Upper lobe of left lung (tissue), 6 donors: ENCODE data around the gene SDE2. TPM values are rescaled to one million over a fixed set of nuclear protein-coding genes. Genes with fewer than 3 reads are reported as not detected.

Experiments
- ATAC-seq, 2 donors: fragments of 200-7000 bp; cut with Tn5 transposase; one replicate each; pipeline ENCODE4 v1.9.1; 2022; ENCODE audit warnings: mild to moderate bottlenecking in 2 of 2, moderate library complexity in 2 of 2; ENCODE audit not compliant: low FRiP score in 2 of 2
- DNase-seq, 2 donors: peaks; one replicate each; pipeline ENCODE4 v3.0.0-alpha.2; 2019 to 2020
- H3K27ac ChIP-seq, 4 donors: fragments of 200-600 bp; sonication (generic); one replicate each; pipeline ENCODE4 v1.5.1; 2016 to 2019
- H3K27me3 ChIP-seq, 4 donors: fragments of 200-600 bp; sonication (generic); one replicate each; pipeline ENCODE4 v1.5.1; 2017 to 2019
- H3K36me3 ChIP-seq, 4 donors: fragments of 200-600 bp; sonication (generic); one replicate each; pipeline ENCODE4 v1.5.1; 2016 to 2019
- H3K4me1 ChIP-seq, 4 donors: fragments of 200-600 bp; sonication (generic); one replicate each; pipeline ENCODE4 v1.5.1; 2018 to 2019
- H3K4me3 ChIP-seq, 4 donors: fragments of 200-600 bp; sonication (generic); one replicate each; pipeline ENCODE4 v1.5.1; 2017 to 2019; ENCODE audit warnings: mild to moderate bottlenecking in 2 of 4, moderate library complexity in 1 of 4
- H3K9me3 ChIP-seq, 4 donors: fragments of 200-600 bp; sonication (generic); one replicate each; pipeline ENCODE4 v1.5.1; 2018 to 2019
- CTCF ChIP-seq, 6 experiments: fragments of 450-650 bp in 4 of 6; fragments of 200-600 bp in 2 of 6; sonication (generic) in 2 of 6; IDR thresholded peaks; one replicate each; pipeline ENCODE4 v1.5.1; 2016 to 2019; ENCODE audit warnings: antibody characterized with exemption in 6 of 6
- EP300 ChIP-seq, 4 donors: sonication (generic); formaldehyde crosslinking; IDR thresholded peaks; one replicate each; pipeline ENCODE4 v1.5.1; 2017; ENCODE audit warnings: antibody characterized with exemption in 4 of 4, control low read depth in 2 of 4
- POLR2A ChIP-seq, 4 donors: fragments of 450-650 bp; IDR thresholded peaks; one replicate each; pipeline ENCODE4 v1.5.1; 2016 to 2017; ENCODE audit warnings: antibody characterized with exemption in 4 of 4, mild to moderate bottlenecking in 2 of 4
- POLR2AphosphoS5 ChIP-seq, 2 donors: sonication (generic); formaldehyde crosslinking; IDR thresholded peaks; one replicate each; pipeline ENCODE4 v1.5.1; 2017; ENCODE audit warnings: antibody characterized with exemption in 2 of 2
- WGBS, 2 donors: methylation state at CpG; one replicate each; pipeline ENCODE4 v1.1.5; 2017 to 2018; 5-methylcytosine and 5-hydroxymethylcytosine counted together
- total RNA-seq, 6 donors: library from RNA; depleted of rRNA in 4 of 6; stranded (reverse); fragments of >200 nt in 4 of 6; gene quantifications; one replicate each; pipeline versions ENCODE4 v1.1.0 to v1.2.1, GENCODE V29; 2016 to 2021
- donor health status: DM: no; HTN: no; CAD: no; lungs with moderate emphysema.
- donor health status: DM: no; HTN: yes; CAD: no; lungs with severe emphysema.

SDE2 gene
- total RNA-seq, 6 donors from 2014 or later = 12.1 to 27.8 (median 18.3) TPM

GRCh38 chr1:225995919-225996864 is 3.0 kb downstream of the SDE2 start:
- ATAC-seq (no peak), DNase-seq (no peak)
- H3K4me1 ChIP-seq = peaks cover 37 to 62% (median 43%) of the 10 kb centered on the region in 4 donors
- peaks cover 21 to 41% (median 26%) of the 10 kb centered on the region in 4 donors for H3K36me3 ChIP-seq
- 56 to 58% methylated on average over 4 of the region's 4 CpGs for WGBS, 2 donors
- TF ChIP-seq CTCF (IDR thresholded peaks at IDR 0.05) = no peak
- no peak for TF ChIP-seq EP300 (IDR thresholded peaks at IDR 0.05)
- TF ChIP-seq POLR2AphosphoS5 (IDR thresholded peaks at IDR 0.05) = no peak
- H3K27ac ChIP-seq = peak overlapping the region in 1 of 4 donors; percentile 37
- peaks cover 0 to 6% (median 0%) of the 10 kb centered on the region in 4 donors for H3K27me3 ChIP-seq
- H3K9me3 ChIP-seq = no peaks in the 10 kb centered on the region
- no peak overlapping the region for H3K4me3 ChIP-seq

DNA sequence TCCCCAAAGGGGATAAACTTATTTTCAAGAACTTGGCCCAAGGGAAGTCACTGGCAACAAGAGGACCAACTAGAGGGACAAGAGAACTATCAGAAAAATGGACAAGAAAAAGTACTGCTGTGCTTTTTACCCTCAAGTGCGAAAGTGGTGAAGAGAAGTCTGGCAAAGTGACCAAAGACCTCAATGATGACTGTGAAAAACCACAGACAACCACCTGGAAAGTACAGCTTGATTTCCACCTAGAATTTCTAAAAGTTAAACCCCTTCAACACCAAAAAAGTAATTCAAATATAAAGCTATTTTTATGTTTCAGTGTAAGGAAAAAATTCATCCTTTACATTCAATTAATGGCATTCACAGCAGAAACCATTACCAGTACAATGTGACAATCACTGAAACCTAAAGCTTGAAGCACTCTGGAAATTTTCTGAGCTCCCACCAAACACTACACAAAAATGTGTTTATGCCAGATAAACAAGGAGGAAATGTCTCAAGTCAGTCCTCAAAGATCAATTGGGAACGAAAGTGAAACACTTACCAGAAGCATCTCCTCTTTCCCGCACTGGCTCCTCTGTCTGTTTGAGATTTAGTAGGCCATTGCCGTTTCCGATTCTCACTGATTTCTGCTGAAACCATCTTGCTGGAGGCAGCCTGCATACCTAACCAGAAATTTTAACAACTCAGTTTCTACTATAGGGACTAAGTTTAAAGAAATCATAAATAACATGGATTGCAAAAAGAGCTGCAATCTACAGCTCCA is 8.3 kb downstream of the SDE2 start:
- peaks cover 40 to 91% (median 66%) of the 10 kb centered on the region in 4 donors for H3K36me3 ChIP-seq
- peak overlapping the region in 2 of 4 donors; percentile 48 to 61 for H3K27ac ChIP-seq

GRCh38 chr1:225987491-225988316 is 11.4 kb downstream of the SDE2 start:
- Histone ChIP-seq H3K36me3 (peaks cover 41 to 98% (median 79%) of the 10 kb centered on the region in 4 donors), H3K9me3 (no peaks in the 10 kb centered on the region), H3K27me3 (no peaks in the 10 kb centered on the region), H3K27ac (peak overlapping the region in 1 of 4 donors; percentile 50), H3K4me1 (peaks cover 0 to 15% (median 7%) of the 10 kb centered on the region in 4 donors), H3K4me3 (no peak overlapping the region)
- TF ChIP-seq CTCF (IDR thresholded peaks at IDR 0.05) (peak; percentile 46 to 66 (median 58)), POLR2A (IDR thresholded peaks at IDR 0.05) (no peak)
- ATAC-seq = peak in 1 of 2 donors; percentile 65
- WGBS, 2 donors = 80 to 83% methylated on average over 7 of the region's 7 CpGs
- no peak for DNase-seq

More for the DNA sequence above, 8.3 kb downstream of the SDE2 start:
- no peaks in the 10 kb centered on the region for H3K27me3 ChIP-seq
- whole genome bisulfite sequencing, 2 donors = 57 to 73% methylated on average over 5 of the region's 5 CpGs
- no peaks in the 10 kb centered on the region for H3K9me3 ChIP-seq
- peaks cover 2 to 34% (median 12%) of the 10 kb centered on the region in 4 donors for H3K4me1 ChIP-seq
- ATAC-seq = no peak
- H3K4me3 ChIP-seq = no peak overlapping the region
- no peak for DNase-seq
- no peak for TF ChIP-seq EP300 (IDR thresholded peaks at IDR 0.05)
- no peak for TF ChIP-seq CTCF (IDR thresholded peaks at IDR 0.05)
- no peak for TF ChIP-seq POLR2AphosphoS5 (IDR thresholded peaks at IDR 0.05)

DNA sequence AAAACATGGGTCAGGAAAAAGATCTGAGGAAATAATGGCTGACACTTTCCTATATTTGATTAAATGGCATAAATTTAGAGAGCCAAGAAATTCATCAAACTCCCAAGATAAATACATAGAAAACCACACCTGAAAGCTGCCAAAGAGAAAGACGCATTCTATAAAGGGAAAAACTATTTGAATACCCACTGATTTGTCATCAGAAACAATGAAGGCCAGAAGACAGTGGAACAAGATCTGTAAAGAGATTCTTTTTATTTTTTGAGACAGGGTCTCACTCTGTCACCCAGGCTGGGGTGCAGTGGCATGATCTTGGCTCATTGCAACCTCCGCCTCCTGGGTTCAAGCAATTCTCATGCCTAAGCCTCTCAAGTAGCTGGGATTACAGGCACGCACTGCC is 17.4 kb downstream of the SDE2 start:
- Histone ChIP-seq H3K27me3 (no peaks in the 10 kb centered on the region), H3K4me3 (no peak overlapping the region), H3K27ac (no peak overlapping the region), H3K9me3 (no peaks in the 10 kb centered on the region), H3K36me3 (peaks cover 13 to 98% (median 54%) of the 10 kb centered on the region in 4 donors), H3K4me1 (peaks cover 0 to 2% (median 0%) of the 10 kb centered on the region in 4 donors)
- DNase-seq (no peak), ATAC-seq (no peak)
- WGBS, 2 donors = 92 to 95% methylated on average over 3 of the region's 3 CpGs
- TF ChIP-seq POLR2A (IDR thresholded peaks at IDR 0.05) (no peak), POLR2AphosphoS5 (IDR thresholded peaks at IDR 0.05) (no peak), CTCF (IDR thresholded peaks at IDR 0.05) (no peak), EP300 (IDR thresholded peaks at IDR 0.05) (no peak)
